Measurements from ENCODE around the gene RYR2.

GRCh38 chr1:237677979-237678378 lies 636.0 kb downstream of the RYR2 start:
- TF ChIP-seq CTCF (conservative IDR thresholded peaks at IDR 0.05) (peak; percentile 63), ZFX (IDR thresholded peaks at IDR 0.05) (no peak)
